ENCODE measurements around the gene PRR36.
"Not testable (repeated sequence)": the region's sequence is repeated elsewhere in the genome, so short reads cannot be mapped to it uniquely, and the experiment has no call there.

Gene PRR36

GRCh38 chr19:7920519-7921301 lies 46.5 kb upstream of the PRR36 start:
- DNase-seq (ENCODE audit: low read depth, low spot score), result peak; percentile 74
- ChIA-PET POLR2A (interaction anchor here (0.5 to 2.3 kb wide), 10 partner anchors 8 to 593 kb away, joined by 3 to 13 read pairs (median 4); partner anchors contain the start of genes LRRC8E, MAP2K7, TIMM44 and ZNF414), CTCF (interaction anchor here (0.7 to 5.9 kb wide), 12 partner anchors 8 to 81 kb away, joined by 3 to 29 read pairs (median 8); partner anchors contain the start of genes MAP2K7 and TIMM44)
- H3K4me3 ChIP-seq (ENCODE audit: low read depth, low read length), result peak overlapping the region; percentile 78
- TF ChIP-seq CTCF (IDR thresholded peaks at IDR 0.05; ENCODE audit: insufficient read depth, low read length, missing control alignments), result no peak

GRCh38 chr19:7919610-7920518 lies 45.7 kb upstream of the PRR36 start, which contains the start of gene SNAPC2:
TSS of gene SNAPC2 (plus strand) at chr19:7920338. CDS start at chr19:7920367, 29 bp downstream.
- ChIA-PET POLR2A (interaction anchor here (0.5 to 2.3 kb wide), 7 partner anchors 8 to 51 kb away, joined by 3 to 13 read pairs (median 6); partner anchors contain the start of genes MAP2K7 and TIMM44), CTCF (interaction anchor here (0.6 to 5.9 kb wide), 12 partner anchors 9 to 82 kb away, joined by 3 to 29 read pairs (median 8); partner anchors contain the start of genes MAP2K7 and TIMM44)
- H3K4me3 ChIP-seq (ENCODE audit: low read depth, low read length), result peak within 1 kb of the TSS; percentile 78
- DNase-seq (ENCODE audit: low read depth, low spot score), result peak; percentile 61
- no peak for TF ChIP-seq CTCF (IDR thresholded peaks at IDR 0.05; ENCODE audit: insufficient read depth, low read length, missing control alignments)

- ChIA-PET CTCF (interaction anchor here (0.8 to 5.9 kb wide), 13 partner anchors 9 to 335 kb away, joined by 3 to 29 read pairs (median 7); partner anchors contain the start of genes MAP2K7 and TIMM44), POLR2A (interaction anchor here (1.2 to 1.3 kb wide), 2 partner anchors 10 to 15 kb away, joined by 3 to 6 read pairs; partner anchors contain the start of gene MAP2K7)
- H3K4me3 ChIP-seq (ENCODE audit: low read depth, low read length), result no peak overlapping the region; the same call in 1 of the 2 replicates
- DNase-seq (ENCODE audit: low read depth, low spot score), result no peak
- no peak for TF ChIP-seq CTCF (IDR thresholded peaks at IDR 0.05; ENCODE audit: insufficient read depth, low read length, missing control alignments)
These were observed 44.6 kb upstream of the PRR36 start for GRCh38 chr19:7918615-7919421.

- DNase-seq (ENCODE audit: low read depth, low spot score), result not testable (repeated sequence)
- H3K4me3 ChIP-seq (ENCODE audit: low read depth, low read length), result peak overlapping the region; percentile 41
- ChIA-PET POLR2A (interaction anchor here (0.7 to 1.3 kb wide), 2 partner anchors 13 to 14 kb away, joined by 3 to 6 read pairs; partner anchors contain the start of gene MAP2K7), CTCF (interaction anchor here (0.8 to 5.9 kb wide), 11 partner anchors 9 to 336 kb away, joined by 3 to 29 read pairs (median 7); partner anchors contain the start of genes MAP2K7 and TIMM44)
These were observed 43.9 kb upstream of the PRR36 start for GRCh38 chr19:7918062-7918614.

- no peak for DNase-seq (ENCODE audit: low read depth, low spot score)
- TF ChIP-seq CTCF (IDR thresholded peaks at IDR 0.05; ENCODE audit: insufficient read depth, low read length, missing control alignments), result peak; percentile 86
- peak overlapping the region; percentile 41 for H3K4me3 ChIP-seq (ENCODE audit: low read depth, low read length)
- ChIA-PET CTCF (interaction anchor here (1.0 to 5.9 kb wide), 12 partner anchors 8 to 336 kb away, joined by 3 to 29 read pairs (median 4); partner anchors contain the start of genes MAP2K7 and TIMM44), POLR2A (interaction anchor here (0.7 to 1.3 kb wide), 3 partner anchors 12 to 14 kb away, joined by 3 to 6 read pairs (median 3); partner anchors contain the start of gene MAP2K7)
These were observed 43.3 kb upstream of the PRR36 start for GRCh38 chr19:7917267-7918061.

All from AG04449 (cell line).